Stimulated activated CD4-positive, alpha-beta T cell treated with anti-CD3 and anti-CD28 coated beads, Interleukin-4, amount 100 ng/mL, for 24 hours (primary cell): Measurements from ENCODE around the gene TRMT44.
"Not testable (repeated sequence)": the region's sequence is repeated elsewhere in the genome, so short reads cannot be mapped to it uniquely, and the experiment has no call there.

ENCODE experiments used
- DNase-seq: peaks from one replicate; pipeline ENCODE4 v3.0.0-alpha.2; 2020

TRMT44 gene

GRCh38 chr4:8440492-8441311, at the start of gene TRMT44, which contains the start of gene ACOX3:
TSS of gene TRMT44 (plus strand) at chr4:8440777. CDS start at chr4:8440823, 46 bp downstream.
TSS of gene ACOX3 (minus strand) at chr4:8440723. CDS start at chr4:8416521, 24,202 bp downstream.
- DNase-seq: peak; percentile 94

GRCh38 chr4:8391071-8391470, 49.5 kb upstream of the TRMT44 start:
- no peak for DNase-seq

GRCh38 chr4:8391972-8392371, 48.6 kb upstream of the TRMT44 start:
- DNase-seq: no peak

GRCh38 chr4:8392591-8393190, 47.9 kb upstream of the TRMT44 start:
- no peak for DNase-seq

GRCh38 chr4:8393593-8394038, 47.0 kb upstream of the TRMT44 start:
- DNase-seq: no peak

GRCh38 chr4:8394061-8394519, 46.5 kb upstream of the TRMT44 start:
- DNase-seq: no peak

GRCh38 chr4:8394806-8395205, 45.8 kb upstream of the TRMT44 start:
- DNase-seq: no peak

- no peak for DNase-seq
Measured at GRCh38 chr4:8395504-8396296, 44.9 kb upstream of the TRMT44 start.

- no peak for DNase-seq
Measured at GRCh38 chr4:8396762-8397406, 43.7 kb upstream of the TRMT44 start.

GRCh38 chr4:8398347-8398746, 42.2 kb upstream of the TRMT44 start:
- DNase-seq: no peak

- no peak for DNase-seq
Measured at GRCh38 chr4:8399298-8399697, 41.3 kb upstream of the TRMT44 start.

- DNase-seq: no peak
Measured at GRCh38 chr4:8400632-8401325, 39.8 kb upstream of the TRMT44 start.

- no peak for DNase-seq
Measured at GRCh38 chr4:8401665-8402064, 38.9 kb upstream of the TRMT44 start.

GRCh38 chr4:8402181-8402597, 38.4 kb upstream of the TRMT44 start:
- DNase-seq: no peak

GRCh38 chr4:8402640-8403039, 37.9 kb upstream of the TRMT44 start:
- no peak for DNase-seq

- peak; percentile 54 for DNase-seq
Measured at GRCh38 chr4:8403173-8403753, 37.3 kb upstream of the TRMT44 start.

GRCh38 chr4:8403976-8404375, 36.6 kb upstream of the TRMT44 start:
- DNase-seq: no peak

GRCh38 chr4:8404791-8405515, 35.6 kb upstream of the TRMT44 start:
- DNase-seq: no peak

GRCh38 chr4:8405516-8405875, 35.1 kb upstream of the TRMT44 start:
- DNase-seq: no peak

- not testable (repeated sequence) for DNase-seq
Measured at GRCh38 chr4:8406887-8407286, 33.7 kb upstream of the TRMT44 start.

- no peak for DNase-seq
Measured at GRCh38 chr4:8407316-8407715, 33.3 kb upstream of the TRMT44 start.
